ENCODE measurements around the gene LTBP1. TPM values are rescaled to one million over a fixed set of nuclear protein-coding genes. Genes with fewer than 3 reads are reported as not detected.

The LTBP1 gene
- total RNA-seq, 1 experiment from 2014 or later: 12.5 TPM

GRCh38 chr2:33370636-33371265 lies 424.0 kb downstream of the LTBP1 start:
- H3K4me3 ChIP-seq (ENCODE audit: low read depth in 2 of 2, low read length in 2 of 2): no peak overlapping the region
- no peaks in the 10 kb centered on the region for H3K27me3 ChIP-seq (ENCODE audit: control insufficient read depth, insufficient read depth, low read length)
- ATAC-seq: no peak
- no peak overlapping the region for H3K27ac ChIP-seq (ENCODE audit: low read length)
- DNase-seq (ENCODE audit: low read depth, low spot score): no peak
- no peaks in the 10 kb centered on the region for H3K36me3 ChIP-seq (ENCODE audit: control insufficient read depth, insufficient read depth, low read length)
- POLR2A ChIA-PET: no interaction called here
- intact Hi-C loops (cut with micrococcal nuclease; ENCODE audit: unreplicated experiment) (loop anchor here (5.0 to 10.0 kb wide), 3 partner anchors 333 to 598 kb away; partner anchors contain the start of gene LTBP1), in situ Hi-C loops (cut with HindIII; ENCODE audit: low pct_unique_long_range_greater_than_20kb, low sequenced_read_pairs) (loop anchor here (10.0 kb wide), 1 partner anchor 426 kb away; the partner anchor contains the start of gene LTBP1)
- TF ChIP-seq POLR2AphosphoS5 (IDR thresholded peaks at IDR 0.05; ENCODE audit: low read depth, low read length) (no peak), CTCF (IDR thresholded peaks at IDR 0.05) (no peak), SIN3A (IDR thresholded peaks at IDR 0.05; ENCODE audit: borderline replicate concordance, insufficient read depth, low read depth, low read length) (no peak), TCF7L2 (IDR thresholded peaks at IDR 0.05; ENCODE audit: low read depth, low read length) (no peak), REST (IDR thresholded peaks at IDR 0.05; ENCODE audit: insufficient read depth in 1 of 2, low read depth in 2 of 2, low read length in 1 of 2) (no peak)
- no peaks in the 10 kb centered on the region for H3K4me1 ChIP-seq (ENCODE audit: control insufficient read depth, insufficient read depth, low read length)
- BruUV-seq (replicated peaks): no TSS peak
- CTCF ChIA-PET: no interaction called here
- no peaks in the 10 kb centered on the region for H3K9me3 ChIP-seq (ENCODE audit: control insufficient read depth, insufficient read depth, low read depth, low read length)

- ChIA-PET CTCF (interaction anchor here (0.8 to 0.9 kb wide), 2 partner anchors 9 to 24 kb away, joined by 3 to 6 read pairs; no protein-coding TSS in a partner anchor), POLR2A (no interaction called here)
- intact Hi-C loops (cut with micrococcal nuclease; ENCODE audit: unreplicated experiment) (loop anchor here (5.0 to 10.0 kb wide), 3 partner anchors 334 to 599 kb away; partner anchors contain the start of gene LTBP1), in situ Hi-C loops (cut with HindIII; ENCODE audit: low pct_unique_long_range_greater_than_20kb, low sequenced_read_pairs) (loop anchor here (10.0 kb wide), 1 partner anchor 427 kb away; the partner anchor contains the start of gene LTBP1)
- no peak overlapping the region for H3K4me3 ChIP-seq (ENCODE audit: low read depth in 2 of 2, low read length in 2 of 2)
- TF ChIP-seq CTCF (IDR thresholded peaks at IDR 0.05) (no peak), POLR2AphosphoS5 (IDR thresholded peaks at IDR 0.05; ENCODE audit: low read depth, low read length) (no peak), REST (IDR thresholded peaks at IDR 0.05; ENCODE audit: insufficient read depth in 1 of 2, low read depth in 2 of 2, low read length in 1 of 2) (no peak), TCF7L2 (IDR thresholded peaks at IDR 0.05; ENCODE audit: low read depth, low read length) (no peak), SIN3A (IDR thresholded peaks at IDR 0.05; ENCODE audit: borderline replicate concordance, insufficient read depth, low read depth, low read length) (no peak)
- H3K4me1 ChIP-seq (ENCODE audit: control insufficient read depth, insufficient read depth, low read length): no peaks in the 10 kb centered on the region
- no peak overlapping the region for H3K27ac ChIP-seq (ENCODE audit: low read length)
- H3K27me3 ChIP-seq (ENCODE audit: control insufficient read depth, insufficient read depth, low read length): no peaks in the 10 kb centered on the region
- BruUV-seq (replicated peaks): no TSS peak
- ATAC-seq (no peak), DNase-seq (ENCODE audit: low read depth, low spot score) (no peak)
- H3K9me3 ChIP-seq (ENCODE audit: control insufficient read depth, insufficient read depth, low read depth, low read length): no peaks in the 10 kb centered on the region
- H3K36me3 ChIP-seq (ENCODE audit: control insufficient read depth, insufficient read depth, low read length): no peaks in the 10 kb centered on the region
Observed at GRCh38 chr2:33371304-33372090, 424.7 kb downstream of the LTBP1 start.

Measured in Panc1 (cell line).